ENCODE data around the gene OVCA2.

Gene OVCA2

DNA sequence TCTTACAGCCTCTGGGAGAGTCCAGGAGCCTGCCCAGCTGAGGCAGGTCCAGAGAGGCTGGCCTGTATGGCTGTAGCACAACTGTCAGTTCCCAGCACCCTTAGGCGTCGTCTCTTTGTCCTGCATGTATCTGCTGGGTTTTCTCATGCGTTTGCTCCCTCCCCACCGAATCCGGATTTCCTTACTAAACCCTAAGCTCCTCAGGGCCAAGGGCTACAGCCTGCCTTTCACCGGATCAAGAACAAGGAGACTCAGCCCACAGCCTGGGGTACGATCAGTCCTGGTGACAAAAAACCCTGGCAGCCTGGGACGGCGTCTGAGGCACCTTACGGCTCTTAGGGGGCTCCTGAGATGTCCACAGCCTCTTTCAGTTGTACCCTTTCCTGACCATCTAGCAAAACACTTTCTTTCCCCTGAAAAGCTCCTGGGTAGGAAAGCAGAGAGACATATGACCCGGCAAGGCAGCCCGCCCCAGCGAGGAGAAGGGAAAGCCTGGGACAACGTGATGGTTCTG lies 25.3 kb downstream of the OVCA2 start:
- DNase-seq: no peak

DNA sequence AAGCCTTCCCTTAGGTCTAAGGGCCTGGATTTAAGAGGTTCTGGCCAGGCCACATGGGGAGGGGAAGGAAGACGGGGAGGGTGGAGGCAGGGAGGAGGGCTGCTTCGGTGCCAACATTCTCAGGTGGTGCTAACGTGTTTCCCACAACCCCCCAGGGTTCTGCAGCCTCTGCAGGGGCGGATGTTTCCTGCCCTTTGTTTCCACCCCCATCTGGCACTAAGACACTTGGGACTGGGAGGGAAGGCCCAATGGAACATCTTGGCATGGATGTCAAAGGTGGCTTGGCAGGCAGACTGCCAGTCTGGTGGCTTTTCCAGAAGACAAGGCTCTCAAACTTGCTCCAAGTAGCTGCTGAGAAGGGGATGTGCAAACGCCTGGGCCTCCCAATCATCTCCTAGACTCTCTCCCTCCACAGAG lies 25.8 kb downstream of the OVCA2 start:
- DNase-seq: no peak

DNA sequence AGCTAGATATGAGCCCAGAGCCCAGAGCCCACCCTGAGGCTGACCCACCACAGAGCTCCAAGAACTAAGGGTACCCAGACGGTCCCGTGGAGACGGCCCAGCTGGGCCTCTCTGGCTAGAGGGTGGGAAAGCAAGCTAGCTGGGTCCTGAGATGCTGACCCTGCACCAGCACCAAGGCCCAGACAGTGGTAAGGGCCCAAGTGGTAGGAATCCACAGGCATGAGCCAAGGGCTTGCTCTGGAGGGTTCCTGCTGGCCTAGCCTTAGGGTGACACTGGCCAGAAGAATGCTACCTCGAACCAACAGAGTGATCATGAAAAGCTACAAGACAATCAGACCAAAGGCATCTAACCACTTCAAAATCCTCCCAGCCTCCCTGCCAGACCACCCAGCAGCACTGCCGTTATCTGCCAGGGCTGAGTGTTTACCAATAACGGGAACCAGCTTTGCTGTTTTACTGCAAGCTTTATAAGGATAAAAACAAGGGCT lies 26.3 kb downstream of the OVCA2 start:
- DNase-seq: no peak

DNA sequence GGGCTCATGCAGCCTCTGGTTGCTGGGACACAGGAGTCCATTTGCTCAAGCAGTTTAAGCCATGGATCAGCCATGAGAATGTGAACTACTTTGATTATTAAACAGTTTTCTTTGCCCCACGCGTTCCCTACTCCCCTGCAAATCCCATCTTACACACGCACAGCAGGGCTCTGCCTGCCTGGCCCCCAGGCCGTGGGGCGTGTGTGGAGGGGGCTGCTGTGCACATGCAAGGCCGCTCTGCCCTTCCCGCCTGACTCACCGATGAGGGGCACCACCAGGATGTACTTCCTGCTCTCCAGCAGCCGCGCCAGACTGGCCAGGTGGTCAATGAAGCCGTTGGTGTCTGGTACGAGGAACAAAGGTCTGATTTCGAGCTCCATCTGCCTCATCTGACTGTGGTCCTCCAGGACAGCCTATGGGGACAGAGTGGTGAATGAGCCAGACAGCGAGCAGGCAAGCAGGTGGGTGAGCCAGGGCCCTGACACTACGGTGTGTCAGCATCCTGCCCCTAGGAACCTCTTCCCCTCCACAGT lies 26.8 kb downstream of the OVCA2 start:
- DNase-seq: no peak

DNA sequence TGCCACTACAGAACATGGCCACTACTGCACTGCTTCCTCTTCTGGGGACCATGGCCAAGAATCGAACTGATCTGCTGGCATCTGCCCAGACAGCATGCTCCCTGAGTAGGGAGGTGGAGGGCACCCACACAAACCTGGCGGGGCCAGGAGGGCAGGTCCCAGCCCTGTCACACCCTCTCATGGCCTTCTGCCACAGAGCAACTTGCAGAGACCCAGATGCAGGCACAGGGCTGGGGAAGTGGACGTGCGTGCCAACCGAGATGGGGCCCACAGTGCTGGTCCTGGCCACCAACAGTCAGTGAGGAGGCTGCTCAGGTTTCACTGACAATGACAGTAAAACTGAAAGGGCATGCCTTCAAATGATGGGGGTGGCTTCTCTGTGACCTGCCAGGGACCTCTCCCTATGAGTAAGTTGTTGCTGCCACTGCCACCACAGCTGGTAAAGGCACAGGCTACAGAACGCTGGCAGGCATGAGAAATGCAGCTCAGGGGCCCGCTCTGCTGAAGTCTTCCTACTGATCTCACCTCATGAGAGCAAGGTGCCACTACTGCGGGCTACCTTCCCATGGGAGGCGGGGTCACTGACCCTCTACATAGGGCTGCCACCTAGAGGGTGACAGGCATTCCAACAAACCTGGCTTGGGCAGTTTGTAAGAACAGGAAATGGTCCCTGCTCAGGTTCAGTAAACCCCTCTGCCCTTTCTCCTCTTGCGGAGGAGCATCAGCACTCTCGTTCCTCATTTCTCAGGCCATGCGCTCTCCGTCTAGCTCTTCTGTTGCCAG lies 28.6 kb downstream of the OVCA2 start:
- DNase-seq: no peak

DNA sequence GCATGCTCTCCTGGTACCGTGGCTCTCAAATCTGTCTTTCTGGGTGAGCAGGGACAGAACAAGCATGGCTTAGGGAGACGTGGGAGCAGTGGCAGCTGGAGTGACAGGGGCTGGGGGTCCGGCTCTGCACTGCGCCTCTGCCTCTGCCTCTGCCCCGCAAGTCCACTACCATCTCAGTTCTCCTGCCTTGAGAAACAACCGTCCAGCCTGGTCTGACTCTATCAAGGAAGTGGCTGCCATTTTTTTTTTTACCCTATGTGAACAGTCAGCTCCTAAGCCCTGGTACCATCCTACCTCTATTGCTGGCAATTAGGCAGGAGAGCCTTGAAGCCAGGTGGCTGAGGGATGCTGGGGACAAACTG lies 29.2 kb downstream of the OVCA2 start:
- no peak for DNase-seq

DNA sequence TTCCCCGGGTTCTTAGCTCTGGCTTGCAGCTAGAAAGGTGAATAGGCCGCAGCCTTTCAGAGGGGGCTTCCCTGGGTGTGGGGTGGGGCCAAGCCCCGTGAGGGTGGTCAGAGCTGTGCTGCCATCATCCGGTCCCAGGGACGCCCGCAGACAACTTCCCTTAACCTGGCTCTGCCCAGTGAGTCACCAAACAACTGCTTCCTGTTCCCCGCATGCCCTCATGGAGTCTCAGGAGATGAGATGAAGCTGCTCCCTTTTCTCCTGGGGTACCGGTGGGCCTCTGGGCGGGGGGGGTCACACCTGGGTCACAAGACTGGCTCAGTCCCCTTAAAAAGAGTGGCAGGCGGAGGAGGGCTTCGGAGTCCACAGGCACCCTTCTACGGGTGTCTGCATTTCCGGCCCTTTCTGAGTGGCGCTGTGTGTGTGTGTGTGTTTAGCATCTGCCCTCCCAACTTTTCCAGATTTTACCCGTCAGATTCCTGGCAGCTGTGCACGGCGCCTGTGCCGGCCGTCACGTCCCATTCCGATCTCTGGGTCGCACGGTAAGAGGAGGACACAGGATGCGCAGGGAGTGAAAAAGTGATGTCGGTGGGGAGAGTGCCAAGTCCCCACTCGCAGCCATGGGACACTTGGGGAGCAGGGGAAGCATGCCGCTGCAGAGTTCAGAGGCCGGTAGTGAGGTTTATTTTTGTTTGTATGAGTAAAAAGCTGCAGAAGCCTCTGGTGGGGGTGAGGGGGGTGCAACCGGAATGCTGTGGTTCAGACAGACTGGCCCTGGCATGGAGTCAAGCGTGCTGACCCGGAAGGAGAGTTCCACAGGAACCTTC lies 29.8 kb downstream of the OVCA2 start:
- no peak for DNase-seq

DNA sequence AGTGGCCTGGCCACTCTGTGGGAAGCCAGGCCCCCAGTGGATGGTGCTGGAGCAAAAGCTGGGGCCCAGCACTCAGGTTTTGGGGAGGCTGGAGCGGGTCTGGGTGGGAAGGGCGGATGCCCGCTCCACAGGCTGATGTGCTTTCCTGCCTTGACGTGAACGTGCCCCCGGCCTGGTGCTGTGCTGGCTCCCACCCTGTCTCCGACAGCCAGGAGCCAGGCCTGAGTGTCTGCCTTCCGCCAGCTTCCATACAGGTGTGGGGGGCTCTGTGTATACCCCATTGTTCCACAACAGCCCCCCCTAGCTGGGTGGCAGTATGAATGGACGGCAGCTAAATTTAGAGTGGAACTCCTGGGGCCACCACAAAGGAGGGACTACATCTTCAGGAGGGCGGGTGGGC lies 33.1 kb downstream of the OVCA2 start:
- no peak for DNase-seq

DNA sequence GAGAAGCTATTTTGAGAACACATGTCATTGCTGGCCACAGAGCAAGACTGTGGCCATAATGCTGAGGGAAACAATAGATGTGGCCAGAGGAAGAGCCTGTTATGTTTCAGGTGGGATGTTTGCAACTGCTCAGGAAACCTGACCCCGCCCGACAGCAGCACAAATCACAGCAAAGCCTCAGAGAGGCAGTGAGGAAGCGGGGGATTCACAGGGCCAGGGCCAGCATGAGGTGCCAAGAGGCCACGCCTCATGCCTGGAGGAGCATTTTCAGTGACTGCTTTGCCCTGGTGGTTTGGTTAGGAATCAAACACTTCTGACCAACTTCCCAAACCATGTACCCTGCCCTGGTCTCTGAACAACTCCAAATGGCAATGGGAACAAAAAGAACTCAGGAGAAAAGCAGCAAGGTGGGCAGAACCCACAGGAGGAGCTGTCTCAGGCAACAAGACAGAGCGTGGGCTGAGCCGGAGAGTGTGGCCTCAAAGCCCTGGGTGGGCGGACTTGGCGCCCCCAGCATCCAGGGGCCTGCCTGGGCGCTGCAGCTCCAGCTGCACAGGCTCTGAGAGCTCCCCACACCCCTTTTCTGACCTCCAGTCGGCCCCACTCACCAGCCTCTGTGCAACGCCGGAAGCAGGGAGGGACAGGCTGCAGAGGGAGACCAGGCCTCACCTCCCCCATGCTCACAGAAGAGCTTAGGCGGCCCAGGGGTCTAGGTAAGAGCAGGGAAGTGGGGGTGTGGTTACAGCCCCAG lies 33.7 kb downstream of the OVCA2 start:
- DNase-seq: no peak

DNA sequence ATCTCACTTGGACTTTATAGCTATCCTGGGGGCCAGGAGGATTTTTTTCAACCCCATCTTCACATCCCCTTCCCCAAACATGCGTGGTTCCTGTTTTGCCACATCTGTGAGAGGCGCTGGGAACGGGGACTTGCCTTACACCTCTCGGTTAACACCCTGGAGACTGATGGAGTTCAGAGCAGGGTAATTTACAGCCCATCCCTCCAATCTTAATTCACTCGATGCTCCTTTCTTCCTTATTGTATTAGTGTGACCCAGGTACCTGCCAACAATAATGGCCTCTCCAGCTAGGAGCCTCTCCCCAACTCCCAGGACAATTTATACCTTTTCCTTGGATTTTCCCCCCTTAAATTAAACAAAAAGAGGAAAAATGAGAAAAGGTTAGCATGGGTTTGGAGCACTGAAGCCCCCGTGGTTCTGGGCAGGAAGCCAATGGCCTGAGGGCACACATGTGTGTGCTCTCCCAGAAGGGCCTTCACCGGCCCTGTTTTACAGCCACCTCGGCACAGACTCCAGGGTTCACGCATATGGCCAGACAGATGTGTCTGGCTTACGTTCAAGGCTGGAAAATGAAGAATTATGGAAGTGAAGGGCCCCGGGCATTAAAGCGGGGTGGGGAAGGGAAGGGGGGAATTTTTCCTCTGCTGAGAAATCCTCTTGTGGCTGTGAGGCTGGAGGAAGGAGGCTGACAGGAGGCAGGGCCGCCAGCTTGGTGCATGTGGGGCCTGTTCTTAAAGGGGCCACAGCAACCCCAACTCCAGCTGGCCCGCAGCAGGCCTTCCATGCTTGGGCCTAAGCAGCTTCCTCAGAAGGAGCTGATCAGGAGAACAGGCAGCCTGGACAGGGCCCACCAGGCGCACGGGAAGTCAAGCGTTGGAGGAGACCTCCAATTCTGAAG lies 34.5 kb downstream of the OVCA2 start:
- DNase-seq: no peak

DNA sequence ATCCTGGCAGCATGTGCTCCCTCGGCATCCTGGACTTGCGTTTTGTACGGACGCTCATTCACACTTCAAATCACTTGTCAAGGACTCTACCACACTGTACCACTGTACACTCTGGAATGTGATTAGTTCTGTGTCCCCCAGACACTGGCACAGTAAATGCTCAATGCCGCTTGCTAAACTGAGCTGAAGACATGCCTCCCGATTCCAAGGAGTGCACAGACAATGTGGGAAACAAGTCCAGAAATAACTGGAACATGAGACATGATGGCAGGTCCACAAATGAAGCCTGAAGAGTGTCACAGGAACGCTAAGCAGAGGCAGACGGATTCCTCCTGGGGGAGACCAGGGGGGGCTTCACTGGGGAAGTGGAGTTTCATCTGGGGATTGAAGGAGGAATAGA lies 35.2 kb downstream of the OVCA2 start:
- DNase-seq: no peak

DNA sequence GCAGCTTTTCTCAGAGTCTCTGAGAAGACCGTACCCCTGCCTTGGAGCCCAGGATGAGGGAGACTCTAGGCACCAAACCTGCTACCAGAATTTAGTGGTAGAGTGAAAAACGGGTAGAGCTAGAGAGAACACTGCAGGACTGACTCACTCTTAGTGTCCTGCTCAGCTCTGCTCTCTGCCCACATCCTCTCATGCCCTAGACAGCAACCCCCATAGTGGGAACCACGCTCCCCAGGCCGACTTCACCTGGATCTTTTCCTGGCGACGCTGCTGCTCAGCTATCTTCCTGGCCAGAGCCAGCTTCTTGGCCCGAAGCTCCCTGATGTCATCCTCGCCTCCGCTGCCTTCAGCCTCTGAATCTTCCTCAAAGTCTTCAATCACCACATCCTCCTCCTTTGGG lies 39.7 kb downstream of the OVCA2 start:
- DNase-seq: no peak

DNA sequence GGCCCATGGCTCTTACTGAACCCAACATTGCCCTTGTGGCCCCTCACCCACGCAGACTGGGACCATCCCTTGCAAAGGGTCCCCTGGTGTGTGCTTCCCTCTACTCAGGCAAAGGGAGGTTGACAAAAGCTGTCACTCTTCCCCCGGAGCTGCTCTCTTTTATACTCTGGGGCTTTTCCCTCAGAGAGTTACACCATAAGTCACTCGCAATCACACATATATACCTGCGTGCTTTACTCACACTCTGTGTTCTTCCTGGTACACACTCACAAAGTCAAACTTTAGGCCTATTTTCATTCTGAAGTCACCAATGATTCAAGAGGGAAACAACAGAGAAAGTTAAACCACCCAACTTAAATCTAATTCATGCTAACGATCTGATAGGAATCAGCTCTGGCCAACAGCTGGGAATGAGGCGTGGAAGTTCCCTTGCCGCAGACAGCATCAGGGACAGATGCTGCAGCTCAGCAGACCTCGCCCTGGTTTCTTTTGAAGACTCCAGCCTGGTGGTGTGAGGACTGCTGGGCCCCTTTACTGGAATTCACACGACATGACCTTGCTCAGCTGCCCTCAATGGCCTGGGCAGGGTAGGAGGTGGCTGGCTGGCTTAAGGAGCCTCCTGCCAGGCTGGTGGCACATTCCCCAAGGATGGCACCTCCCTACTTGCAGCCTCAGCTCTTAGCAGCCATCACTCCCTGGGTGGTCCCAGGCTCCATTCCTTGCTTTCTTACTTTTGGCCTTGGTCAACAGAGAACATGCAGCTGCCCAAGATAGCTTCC lies 40.4 kb downstream of the OVCA2 start:
- DNase-seq: no peak

DNA sequence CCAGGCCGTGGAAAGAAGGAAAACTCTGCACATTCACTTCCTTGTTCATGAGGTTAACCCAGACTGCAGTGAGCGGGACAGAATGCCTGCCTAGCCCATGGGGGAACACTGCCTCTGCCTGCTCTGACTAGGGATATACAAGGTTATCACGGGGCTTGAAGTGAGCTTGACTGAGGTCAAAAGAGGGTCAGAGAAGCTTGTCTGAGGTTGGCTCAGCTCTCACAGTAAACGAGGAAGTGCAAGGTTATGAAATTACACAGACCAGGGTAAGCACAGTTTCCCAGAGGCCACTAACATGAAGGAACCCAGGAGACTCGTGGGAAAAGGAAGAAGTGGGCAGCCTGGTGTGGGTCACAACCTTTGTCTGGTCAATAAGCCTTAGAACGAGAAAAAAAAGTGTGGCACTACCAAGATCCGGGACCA lies 41.8 kb downstream of the OVCA2 start:
- no peak for DNase-seq

DNA sequence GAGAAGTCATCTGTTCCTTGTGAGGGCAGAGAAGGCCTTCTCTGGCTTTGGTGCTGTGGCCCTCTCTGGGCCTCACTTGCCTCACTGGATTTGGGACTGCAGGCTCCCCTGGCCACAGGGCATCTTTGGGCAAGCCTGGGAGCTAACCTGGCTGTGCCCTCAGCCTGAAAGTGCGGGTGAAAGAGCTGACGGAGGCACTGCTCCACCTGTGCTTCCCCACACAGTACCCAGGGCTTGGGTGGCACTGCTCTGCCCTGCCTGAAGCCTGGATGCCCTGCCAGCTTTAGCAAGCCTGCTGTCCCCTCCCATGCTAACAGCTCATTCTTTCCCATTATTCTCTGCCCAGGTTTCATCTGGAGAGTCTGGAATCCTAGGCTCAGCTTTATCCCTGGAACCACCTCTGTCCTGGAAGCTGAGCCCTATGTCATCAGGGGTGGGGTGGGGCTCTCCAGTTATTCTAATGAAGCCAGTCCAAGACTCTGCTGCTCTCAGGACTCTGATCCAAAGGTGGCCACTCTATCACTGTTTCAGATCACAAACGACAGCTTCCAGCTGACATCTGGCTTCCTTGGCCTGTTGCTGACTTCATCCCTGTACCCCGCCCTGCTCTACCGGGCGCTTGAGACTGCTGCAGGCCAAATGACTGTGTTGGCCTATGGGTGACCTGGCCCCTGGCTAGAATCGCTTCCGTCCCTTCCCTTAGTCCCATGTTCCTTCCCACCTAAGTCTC lies 42.4 kb downstream of the OVCA2 start:
- no peak for DNase-seq

DNA sequence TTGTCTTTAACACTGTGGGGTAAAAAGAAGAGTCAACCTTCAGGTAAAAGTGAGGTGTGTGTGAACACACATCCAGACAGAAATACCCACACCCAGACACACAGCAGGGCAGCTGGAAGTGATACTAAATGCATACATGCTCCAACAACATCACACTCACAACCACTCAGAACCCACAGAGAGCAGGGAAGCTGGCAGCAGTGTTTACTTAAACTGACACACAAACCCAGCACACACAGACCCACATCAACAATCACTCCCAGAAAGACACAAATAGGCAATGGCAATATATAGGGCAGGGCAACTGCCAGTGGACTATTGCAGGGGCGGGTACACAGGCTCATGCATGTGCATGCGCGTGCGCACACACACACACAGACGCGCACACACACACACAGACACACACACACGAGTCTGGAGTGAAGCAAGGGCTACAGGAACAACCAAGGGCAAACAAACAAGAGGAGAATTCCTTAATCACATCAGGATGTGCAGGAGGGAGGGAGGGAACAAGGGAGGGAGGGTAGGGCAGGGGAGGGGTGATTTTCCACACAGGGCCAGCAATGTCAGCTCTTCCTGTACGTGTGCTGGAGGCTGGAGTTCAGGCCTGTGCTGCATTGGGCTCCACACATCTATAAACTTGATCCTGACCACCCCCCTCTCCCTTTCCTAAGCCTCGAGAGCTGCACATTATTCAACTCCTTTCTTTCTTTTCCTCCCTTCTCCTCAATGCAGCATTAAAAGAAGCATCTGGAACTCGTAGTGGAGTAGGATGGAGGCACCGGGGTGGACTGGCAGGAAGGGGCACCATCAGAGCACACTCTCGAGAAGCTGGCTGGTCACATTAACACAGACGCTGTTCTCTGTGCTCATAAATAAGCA lies 43.2 kb downstream of the OVCA2 start:
- DNase-seq: no peak

DNA sequence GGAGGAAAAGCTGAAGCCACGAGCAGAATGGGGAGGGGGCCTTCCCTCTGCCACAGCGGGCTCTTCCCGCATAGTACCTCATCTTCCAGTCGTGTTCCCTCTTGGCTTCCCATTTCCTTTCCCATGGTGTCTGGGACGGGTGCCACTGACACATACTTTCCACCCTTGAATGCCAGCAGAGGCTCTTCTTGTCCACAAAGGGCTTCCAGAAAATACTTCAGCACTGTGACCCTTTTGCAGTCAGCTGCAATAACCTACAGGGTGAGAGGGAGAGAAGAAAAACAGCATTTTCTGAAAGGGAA lies 43.8 kb downstream of the OVCA2 start:
- DNase-seq: no peak

DNA sequence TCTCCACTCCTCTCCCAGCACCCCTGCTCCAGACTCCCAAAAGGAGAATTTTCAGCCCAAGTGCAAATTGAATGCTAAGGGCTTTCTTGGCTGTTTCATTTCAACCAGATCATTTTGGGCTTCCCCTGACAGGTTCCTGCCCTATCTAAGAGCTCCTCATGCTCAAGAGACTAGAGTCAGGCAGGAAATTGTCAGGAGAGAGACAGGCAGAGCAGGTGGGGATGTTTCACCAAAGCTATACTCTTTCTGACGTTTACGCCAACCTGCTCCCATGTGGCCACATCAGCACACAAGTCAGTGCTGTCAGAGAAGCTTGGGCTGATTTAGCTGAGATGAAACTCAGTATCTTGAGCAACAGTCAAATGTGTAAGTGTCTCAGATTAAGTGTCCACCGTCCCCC lies 44.5 kb downstream of the OVCA2 start:
- no peak for DNase-seq

DNA sequence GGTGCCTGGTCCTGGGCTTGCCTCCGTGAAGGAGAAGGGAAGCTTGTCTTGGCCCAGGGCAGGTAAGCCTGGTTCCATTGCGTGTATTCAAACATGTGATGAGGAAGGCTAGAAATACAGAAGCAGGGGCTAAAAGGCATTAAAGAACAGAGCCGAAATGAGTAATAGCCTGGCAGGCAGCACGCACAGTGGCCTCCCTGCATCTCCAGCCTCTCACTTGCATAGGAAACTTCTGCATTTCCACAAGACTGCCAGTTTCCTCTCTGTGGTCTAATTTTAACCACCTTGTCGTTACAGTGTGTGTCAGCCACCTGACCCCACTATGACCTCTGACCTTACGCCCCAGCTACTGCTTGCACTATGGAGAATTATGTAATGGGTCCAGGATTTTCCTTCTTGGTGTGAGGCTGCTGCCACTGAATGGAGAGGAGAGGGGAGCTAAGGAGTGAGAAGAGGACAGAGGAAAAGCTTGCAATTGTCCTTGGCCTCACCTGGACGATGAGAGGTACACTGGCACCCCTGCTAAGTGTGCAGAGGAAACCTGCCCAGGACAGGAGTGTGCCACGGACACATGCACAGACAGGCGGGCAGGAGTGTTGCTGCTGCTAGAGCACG lies 45.9 kb downstream of the OVCA2 start:
- no peak for DNase-seq
